ENCODE results near the gene FARS2. TPM values are rescaled to one million over a fixed set of nuclear protein-coding genes. Genes with fewer than 3 reads are reported as not detected.

The FARS2 gene
- total RNA-seq, 6 donors from 2014 or later, result 16.4 to 34.6 (median 19.9) TPM

- ATAC-seq (ENCODE audit: low FRiP score in 2 of 2), result no peak
- H3K4me3 ChIP-seq, result no peak overlapping the region
- H3K27ac ChIP-seq, result no peak overlapping the region
- H3K4me1 ChIP-seq, result no peaks in the 10 kb centered on the region
- H3K27me3 ChIP-seq, result no peaks in the 10 kb centered on the region
- no peaks in the 10 kb centered on the region for H3K36me3 ChIP-seq
- DNase-seq, result no peak
- 74 to 79% methylated on average over 12 of the region's 12 CpGs for WGBS, 2 donors
- TF ChIP-seq CTCF (IDR thresholded peaks at IDR 0.05) (no peak), EP300 (IDR thresholded peaks at IDR 0.05) (no peak), POLR2AphosphoS5 (IDR thresholded peaks at IDR 0.05) (no peak), POLR2A (IDR thresholded peaks at IDR 0.05) (no peak)
- H3K9me3 ChIP-seq, result peaks cover 0 to 3% (median 0%) of the 10 kb centered on the region in 4 donors
Observed at GRCh38 chr6:5580736-5581581, 319.6 kb downstream of the FARS2 start.

- H3K27ac ChIP-seq, result no peak overlapping the region
- H3K9me3 ChIP-seq, result peaks cover 0 to 4% (median 1%) of the 10 kb centered on the region in 4 donors
- DNase-seq (no peak), ATAC-seq (ENCODE audit: low FRiP score in 2 of 2) (no peak)
- no peak overlapping the region for H3K4me3 ChIP-seq
- H3K36me3 ChIP-seq, result no peaks in the 10 kb centered on the region
- H3K4me1 ChIP-seq, result no peaks in the 10 kb centered on the region
- H3K27me3 ChIP-seq, result no peaks in the 10 kb centered on the region
- TF ChIP-seq EP300 (IDR thresholded peaks at IDR 0.05) (no peak), POLR2A (IDR thresholded peaks at IDR 0.05) (no peak), POLR2AphosphoS5 (IDR thresholded peaks at IDR 0.05) (no peak), CTCF (IDR thresholded peaks at IDR 0.05) (no peak)
Observed at GRCh38 chr6:5582762-5583161, 321.4 kb downstream of the FARS2 start.

GRCh38 chr6:5583528-5583927 lies 322.2 kb downstream of the FARS2 start:
- no peaks in the 10 kb centered on the region for H3K27me3 ChIP-seq
- no peak overlapping the region for H3K4me3 ChIP-seq
- TF ChIP-seq POLR2AphosphoS5 (IDR thresholded peaks at IDR 0.05) (no peak), EP300 (IDR thresholded peaks at IDR 0.05) (no peak), POLR2A (IDR thresholded peaks at IDR 0.05) (no peak), CTCF (IDR thresholded peaks at IDR 0.05) (no peak)
- DNase-seq, result no peak
- 56 to 57% methylated on average over 3 of the region's 3 CpGs for WGBS, 2 donors
- H3K9me3 ChIP-seq, result peaks cover 0 to 4% (median 1%) of the 10 kb centered on the region in 4 donors
- no peaks in the 10 kb centered on the region for H3K36me3 ChIP-seq
- ATAC-seq (ENCODE audit: low FRiP score in 2 of 2), result no peak
- no peaks in the 10 kb centered on the region for H3K4me1 ChIP-seq
- no peak overlapping the region for H3K27ac ChIP-seq

GRCh38 chr6:5584078-5584482 lies 322.8 kb downstream of the FARS2 start:
- TF ChIP-seq POLR2A (IDR thresholded peaks at IDR 0.05), result no peak
- no peak for TF ChIP-seq CTCF (IDR thresholded peaks at IDR 0.05)
- TF ChIP-seq EP300 (IDR thresholded peaks at IDR 0.05), result no peak
- no peak for TF ChIP-seq POLR2AphosphoS5 (IDR thresholded peaks at IDR 0.05)
- no peaks in the 10 kb centered on the region for H3K27me3 ChIP-seq
- no peaks in the 10 kb centered on the region for H3K4me1 ChIP-seq
- DNase-seq (no peak), ATAC-seq (ENCODE audit: low FRiP score in 2 of 2) (no peak)
- H3K4me3 ChIP-seq, result no peak overlapping the region
- peaks cover 0 to 4% (median 1%) of the 10 kb centered on the region in 4 donors for H3K9me3 ChIP-seq
- H3K36me3 ChIP-seq, result no peaks in the 10 kb centered on the region
- no peak overlapping the region for H3K27ac ChIP-seq
- WGBS, 2 donors, result 37 to 43% methylated on average over 5 of the region's 5 CpGs

GRCh38 chr6:5587648-5588047 lies 326.3 kb downstream of the FARS2 start:
- DNase-seq (no peak), ATAC-seq (ENCODE audit: low FRiP score in 2 of 2) (no peak)
- 94 to 99% methylated on average over 3 of the region's 3 CpGs for WGBS, 2 donors
- H3K4me3 ChIP-seq, result no peak overlapping the region
- H3K4me1 ChIP-seq, result no peaks in the 10 kb centered on the region
- no peaks in the 10 kb centered on the region for H3K36me3 ChIP-seq
- peaks cover 0 to 4% (median 1%) of the 10 kb centered on the region in 4 donors for H3K9me3 ChIP-seq
- H3K27ac ChIP-seq, result no peak overlapping the region
- TF ChIP-seq CTCF (IDR thresholded peaks at IDR 0.05), result no peak
- H3K27me3 ChIP-seq, result no peaks in the 10 kb centered on the region
